IMR-90 (cell line): ENCODE results near the gene SHISA2. TPM values are rescaled to one million over a fixed set of nuclear protein-coding genes. Genes with fewer than 3 reads are reported as not detected.

Experiments used
- ATAC-seq: fragments of 200-7000 bp; cut with Tn5 transposase; 2 replicates; pipeline ENCODE4 v1.9.1; 2020; ENCODE audit warnings: low read depth, mild to moderate bottlenecking, moderate library complexity
- Bru-seq: library from RNA; stranded (reverse); fragments of 400-500 nt; gene quantifications from one replicate; lab custom pipeline; 2021; lab: Mats Ljungman, UMichigan
- BruChase-seq, 2 experiments: library from RNA; stranded (reverse); fragments of 400-500 nt; gene quantifications; one replicate each; lab custom pipeline; 2021; lab: Mats Ljungman, UMichigan
- BruUV-seq: library from RNA; stranded (reverse); fragments of 400-500 nt; replicated peaks from 2 replicates; lab custom pipeline; 2021; lab: Mats Ljungman, UMichigan
- CTCF ChIA-PET: fragments of 300-600 bp; formaldehyde crosslinking; extraction: SDS; loops from one replicate; lab custom pipeline; 2021; ENCODE audit warnings: antibody characterized with exemption; lab: Yijun Ruan, JAX
- POLR2A ChIA-PET: fragments of 300-600 bp; sonication (Branson Sonifier 250); formaldehyde crosslinking; loops from one replicate; lab custom pipeline; 2022; ENCODE audit warnings: antibody characterized with exemption; ENCODE audit not compliant: unreplicated experiment; lab: Charles Lee
- DNase-seq: peaks from one replicate; pipeline ENCODE4 v3.0.0; 2013
- H2AFZ ChIP-seq: replicated peaks from 2 replicates; pipeline ENCODE3; 2013; ENCODE audit warnings: low read length, mild to moderate bottlenecking; ENCODE audit not compliant: poor library complexity
- H2AK5ac ChIP-seq: 2 replicates; pipeline ENCODE4 v1.6.1; 2013; ENCODE audit warnings: low read depth, low read length, inconsistent platforms
- H2AK9ac ChIP-seq: replicated peaks from 2 replicates; pipeline ENCODE3; 2013; ENCODE audit warnings: mild to moderate bottlenecking, low read depth, low read length, moderate library complexity; ENCODE audit not compliant: poor library complexity
- H2BK120ac ChIP-seq: 2 replicates; pipeline ENCODE4 v1.6.1; 2013; ENCODE audit warnings: low read depth, low read length, inconsistent platforms
- H2BK15ac ChIP-seq: 3 replicates; pipeline ENCODE4 v1.6.1; 2013; ENCODE audit warnings: low read depth, low read length, inconsistent platforms
- H2BK20ac ChIP-seq: 2 replicates; pipeline ENCODE4 v1.6.1; 2013; ENCODE audit warnings: low read depth, mild to moderate bottlenecking, inconsistent platforms, low read length, moderate library complexity
- H2BK5ac ChIP-seq: 2 replicates; pipeline ENCODE4 v1.6.1; 2013; ENCODE audit warnings: mild to moderate bottlenecking, low read depth, low read length, inconsistent platforms; ENCODE audit not compliant: poor library complexity, severe bottlenecking
- H3K14ac ChIP-seq: replicated peaks from 2 replicates; pipeline ENCODE4 v1.6.1; 2013; ENCODE audit warnings: low read depth, low read length, inconsistent platforms
- H3K18ac ChIP-seq: 2 replicates; pipeline ENCODE4 v1.6.1; 2013; ENCODE audit warnings: low read depth, low read length, control low read depth
- H3K23ac ChIP-seq: 2 replicates; pipeline ENCODE4 v1.6.1; 2013; ENCODE audit warnings: low read depth, low read length, inconsistent platforms
- H3K27ac ChIP-seq: 2 replicates; pipeline ENCODE4 v1.5.1; 2013; ENCODE audit warnings: mild to moderate bottlenecking, control low read depth, low read length; ENCODE audit not compliant: insufficient read depth
- H3K27me3 ChIP-seq: 2 replicates; pipeline ENCODE4 v1.6.1; 2013; ENCODE audit warnings: low read length; ENCODE audit not compliant: control insufficient read depth, insufficient read depth
- H3K36me3 ChIP-seq: 2 replicates; pipeline ENCODE4 v1.6.1; 2013; ENCODE audit warnings: low read length, mixed read lengths; ENCODE audit not compliant: control insufficient read depth, insufficient read depth
- H3K4ac ChIP-seq: 2 replicates; pipeline ENCODE4 v1.6.1; 2013; ENCODE audit warnings: low read depth, low read length, inconsistent platforms
- H3K4me1 ChIP-seq: 2 replicates; pipeline ENCODE4 v1.6.1; 2013; ENCODE audit warnings: low read length, mixed read lengths; ENCODE audit not compliant: control insufficient read depth, insufficient read depth
- H3K4me2 ChIP-seq: 2 replicates; pipeline ENCODE4 v1.6.1; 2013; ENCODE audit warnings: low read depth, mild to moderate bottlenecking, control low read depth, low read length, moderate library complexity
- H3K4me3 ChIP-seq: 2 replicates; pipeline ENCODE4 v1.5.1; 2013; ENCODE audit warnings: low read depth, mild to moderate bottlenecking, control low read depth, low read length, moderate library complexity; ENCODE audit not compliant: insufficient read depth
- H3K56ac ChIP-seq: 2 replicates; pipeline ENCODE4 v1.6.1; 2013; ENCODE audit warnings: low read length, inconsistent platforms; ENCODE audit not compliant: insufficient read depth; ENCODE audit errors: extremely low read depth
- H3K79me1 ChIP-seq, 2 experiments: 2 replicates each; pipeline ENCODE4 v1.6.1; 2013; ENCODE audit warnings: low read length in 2 of 2, inconsistent platforms in 1 of 2, low read depth in 1 of 2
- H3K9ac ChIP-seq: 2 replicates; pipeline ENCODE4 v1.6.1; 2013; ENCODE audit warnings: low read depth, low read length, control low read depth
- H3K9me1 ChIP-seq: 2 replicates; pipeline ENCODE4 v1.6.1; 2013; ENCODE audit warnings: low read length, inconsistent platforms; ENCODE audit not compliant: insufficient read depth
- H3K9me3 ChIP-seq: 2 replicates; pipeline ENCODE4 v1.6.1; 2013; ENCODE audit warnings: low read length; ENCODE audit not compliant: control insufficient read depth, insufficient read depth
- H4K20me1 ChIP-seq: 2 replicates; pipeline ENCODE4 v1.6.1; 2013; ENCODE audit warnings: low read length, inconsistent platforms; ENCODE audit not compliant: insufficient read depth
- H4K5ac ChIP-seq: 2 replicates; pipeline ENCODE4 v1.6.1; 2013; ENCODE audit warnings: mild to moderate bottlenecking, low read depth, low read length, control low read depth
- H4K8ac ChIP-seq, 2 experiments: 2 replicates each; pipeline ENCODE4 v1.6.1; 2013; ENCODE audit warnings: low read depth in 2 of 2, low read length in 2 of 2, control low read depth in 1 of 2, inconsistent platforms in 1 of 2
- H4K91ac ChIP-seq: 2 replicates; pipeline ENCODE4 v1.6.1; 2013; ENCODE audit warnings: low read depth, low read length, inconsistent platforms; ENCODE audit not compliant: insufficient read depth
- FOS ChIP-seq: fragments of 150-350 bp; IDR thresholded peaks from 2 replicates; pipeline ENCODE4 v1.6.1; 2016; ENCODE audit warnings: low read depth, low read length
- MXI1 ChIP-seq: IDR thresholded peaks from 2 replicates; pipeline ENCODE4 v1.6.1; 2012; ENCODE audit warnings: low read depth, mild to moderate bottlenecking, low read length, moderate library complexity, borderline replicate concordance
- POLR2A ChIP-seq: IDR thresholded peaks from 2 replicates; pipeline ENCODE4 v1.6.1; 2012; ENCODE audit warnings: mild to moderate bottlenecking, low read depth, low read length
- RAD21 ChIP-seq: IDR thresholded peaks from 2 replicates; pipeline ENCODE4 v1.6.1; 2012; ENCODE audit warnings: low read length, improper control_type of control experiment
- WGBS, 2 experiments: methylation state at CpG; one replicate each; pipeline versions ENCODE4 v1.1.5 to v1.1.7; 2013; ENCODE audit warnings: missing lambda C conversion rate in 2 of 2; ENCODE audit not compliant: insufficient read length in 1 of 2; ENCODE audit errors: extremely low coverage in 2 of 2; 5-methylcytosine and 5-hydroxymethylcytosine counted together
- dilution Hi-C: fragments of 300-500 bp; cut with HindIII; formaldehyde crosslinking; loops from one replicate; pipeline ENCODE4 v1.14.3; 2018; ENCODE audit warnings: low sequenced_read_pairs; ENCODE audit not compliant: unreplicated experiment
- in situ Hi-C: fragments of 300-500 bp; cut with MboI; formaldehyde crosslinking; loops from 3 replicates; pipeline ENCODE4 v1.14.3; 2019; ENCODE audit warnings: low sequenced_read_pairs, inconsistent platforms, mixed read lengths
- intact Hi-C: fragments of 100-400 bp; cut with micrococcal nuclease; formaldehyde crosslinking; loops from 2 replicates; pipeline ENCODE4 v1.10.0; 2022
- long read RNA-seq: library from polyadenylated mRNA; unstranded; transcript quantifications from one replicate; pipeline ENCODE4 v2.0.0, GENCODE V29; 2021; ENCODE audit not compliant: unreplicated experiment
- polyA plus RNA-seq, 3 experiments: library from polyadenylated mRNA; depleted of rRNA; stranded (reverse); fragments of >200 nt; gene quantifications; 2 replicates each; pipeline ENCODE4 v1.2.3, GENCODE V29; 2012; ENCODE audit warnings: low replicate concordance in 1 of 3
- total RNA-seq: library from RNA; depleted of rRNA; stranded (reverse); fragments of >200 nt; gene quantifications from 2 replicates; pipeline ENCODE4 v1.2.3, GENCODE V29; 2012; rRNA removed
- TF ChIP-seq, protein P1 (sequence below): conservative IDR thresholded peaks from 2 replicates; pipeline ENCODE4 v1.5.1; 2012; ENCODE audit warnings: mild to moderate bottlenecking, low read depth, low read length, improper control_type of control experiment
- TF ChIP-seq, protein P2 (sequence below): fragments of 150-350 bp; IDR thresholded peaks from 2 replicates; pipeline ENCODE4 v1.6.1; 2017; ENCODE audit warnings: mild to moderate bottlenecking, antibody characterized with exemption, low read length, low read depth

Gene SHISA2
- under 0.01 TPM in 1 of 2 replicates, not detected in the other for total RNA-seq
- polyA plus RNA-seq (2012; rRNA removed), result not detected in 2 replicates
- not detected in 2 replicates for polyA plus RNA-seq (2012; cell fraction: cytosol; rRNA removed)
- 0.04 TPM in 1 of 2 replicates, not detected in the other for polyA plus RNA-seq (2012; cell fraction: nucleus; rRNA removed; ENCODE audit: low replicate concordance)
- Bru-seq, nascent RNA, result percentile 26 among the genes with signal in this experiment
- BruChase-seq, experiment 1, labeled RNA remaining after a 6-hour chase, result percentile 20 among the genes with signal in this experiment
- BruChase-seq, experiment 2, labeled RNA remaining after a 2-hour chase, result percentile 24 among the genes with signal in this experiment
- long read RNA-seq, result 0 reads

DNA sequence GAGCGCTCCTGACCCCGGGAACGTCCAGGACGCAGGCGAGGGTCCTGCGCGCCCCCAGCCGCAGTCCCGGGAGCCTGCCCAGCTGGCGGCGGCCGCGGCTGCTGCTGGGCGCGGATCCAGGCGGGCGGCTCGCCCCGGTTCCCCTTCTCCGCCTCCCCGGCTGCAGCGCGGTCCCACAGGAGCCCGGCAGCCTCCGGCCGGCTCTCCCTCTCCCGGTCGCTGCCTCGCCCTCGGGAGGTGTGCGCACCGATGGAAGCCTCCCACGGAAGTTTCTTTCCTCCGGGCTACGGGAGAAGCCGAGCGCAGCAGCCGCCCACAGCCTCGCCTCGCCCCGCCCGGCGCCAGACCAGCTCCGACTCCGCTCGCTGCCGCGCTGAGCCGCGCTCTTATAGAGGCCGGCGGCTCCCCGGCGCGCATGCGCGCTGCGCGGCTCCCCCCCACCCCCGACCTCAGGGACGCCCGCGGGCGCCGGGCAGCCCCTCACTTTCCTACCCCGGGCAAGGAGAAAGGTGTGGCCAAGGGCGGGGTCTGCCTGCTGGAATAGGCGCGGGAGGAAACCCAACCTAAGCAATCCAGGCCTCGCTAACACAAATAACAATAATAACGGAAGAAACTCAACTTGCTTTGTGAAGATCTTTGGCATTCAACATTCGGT lies at the start of gene SHISA2:
Gene SHISA2, minus strand, starts transcription at position 360 of the 655 bp plus-strand sequence. CDS start 1,041 bp downstream, outside the sequence.
- Histone ChIP-seq H4K91ac (no peak within 1 kb of the TSS), H3K4me2 (peak within 1 kb of the TSS; percentile 79), H3K56ac (no peak within 1 kb of the TSS), H2BK20ac (no peak within 1 kb of the TSS), H3K4me3 (peak within 1 kb of the TSS; percentile 44), H4K8ac (no peak within 1 kb of the TSS), H3K9me1 (no peaks in the 10 kb centered on the region), H3K4me1 (no peaks in the 10 kb centered on the region), H2BK15ac (no peak within 1 kb of the TSS), H3K27ac (no peak within 1 kb of the TSS), H2AK9ac (no peak within 1 kb of the TSS), H2AFZ (peak within 1 kb of the TSS; percentile 81), H3K36me3 (no peaks in the 10 kb centered on the region), H3K14ac (no peak within 1 kb of the TSS), H2BK120ac (no peak within 1 kb of the TSS), H2AK5ac (no peak within 1 kb of the TSS), H3K9me3 (no peaks in the 10 kb centered on the region), H3K18ac (no peak within 1 kb of the TSS), H3K27me3 (peaks cover 43% of the 10 kb centered on the region), H4K20me1 (no peaks in the 10 kb centered on the region), H3K23ac (no peak within 1 kb of the TSS), H4K5ac (no peak within 1 kb of the TSS), H3K4ac (no peak within 1 kb of the TSS), H3K79me1 (no peaks in the 10 kb centered on the region), H3K9ac (no peak within 1 kb of the TSS), H2BK5ac (no peak within 1 kb of the TSS)
- BruUV-seq, result no TSS peak
- in situ Hi-C loops, result no loop called here
- peak; percentile 31 for DNase-seq
- ChIA-PET CTCF (no interaction called here), POLR2A (no interaction called here)
- 10% methylated on average over 6 of the region's 72 CpGs; no CpG with 5 or more reads in 1 of the 2 experiments for WGBS, 2 experiments
- intact Hi-C loops, result no loop called here
- ATAC-seq, result peak; percentile 96
- dilution Hi-C loops, result no loop called here
- TF ChIP-seq, protein P1, sequence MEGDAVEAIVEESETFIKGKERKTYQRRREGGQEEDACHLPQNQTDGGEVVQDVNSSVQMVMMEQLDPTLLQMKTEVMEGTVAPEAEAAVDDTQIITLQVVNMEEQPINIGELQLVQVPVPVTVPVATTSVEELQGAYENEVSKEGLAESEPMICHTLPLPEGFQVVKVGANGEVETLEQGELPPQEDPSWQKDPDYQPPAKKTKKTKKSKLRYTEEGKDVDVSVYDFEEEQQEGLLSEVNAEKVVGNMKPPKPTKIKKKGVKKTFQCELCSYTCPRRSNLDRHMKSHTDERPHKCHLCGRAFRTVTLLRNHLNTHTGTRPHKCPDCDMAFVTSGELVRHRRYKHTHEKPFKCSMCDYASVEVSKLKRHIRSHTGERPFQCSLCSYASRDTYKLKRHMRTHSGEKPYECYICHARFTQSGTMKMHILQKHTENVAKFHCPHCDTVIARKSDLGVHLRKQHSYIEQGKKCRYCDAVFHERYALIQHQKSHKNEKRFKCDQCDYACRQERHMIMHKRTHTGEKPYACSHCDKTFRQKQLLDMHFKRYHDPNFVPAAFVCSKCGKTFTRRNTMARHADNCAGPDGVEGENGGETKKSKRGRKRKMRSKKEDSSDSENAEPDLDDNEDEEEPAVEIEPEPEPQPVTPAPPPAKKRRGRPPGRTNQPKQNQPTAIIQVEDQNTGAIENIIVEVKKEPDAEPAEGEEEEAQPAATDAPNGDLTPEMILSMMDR, result no peak
- TF ChIP-seq MXI1 (no peak), POLR2A (no peak), RAD21 (no peak), FOS (no peak)
- TF ChIP-seq, protein P2, sequence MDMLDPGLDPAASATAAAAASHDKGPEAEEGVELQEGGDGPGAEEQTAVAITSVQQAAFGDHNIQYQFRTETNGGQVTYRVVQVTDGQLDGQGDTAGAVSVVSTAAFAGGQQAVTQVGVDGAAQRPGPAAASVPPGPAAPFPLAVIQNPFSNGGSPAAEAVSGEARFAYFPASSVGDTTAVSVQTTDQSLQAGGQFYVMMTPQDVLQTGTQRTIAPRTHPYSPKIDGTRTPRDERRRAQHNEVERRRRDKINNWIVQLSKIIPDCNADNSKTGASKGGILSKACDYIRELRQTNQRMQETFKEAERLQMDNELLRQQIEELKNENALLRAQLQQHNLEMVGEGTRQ, result no peak
